CD14-positive monocyte (primary cell): Measurements from ENCODE around the gene SH3BP4. TPM values are rescaled to one million over a fixed set of nuclear protein-coding genes. Genes with fewer than 3 reads are reported as not detected.

Source experiments
- DNase-seq, 3 donors: peaks; one replicate each; pipeline ENCODE4 v3.0.0-alpha.2; 2011 to 2022
- H2AFZ ChIP-seq: 2 replicates; pipeline ENCODE4 v1.6.0; 2012; ENCODE audit warnings: mild to moderate bottlenecking, low read depth, low read length, inconsistent platforms; ENCODE audit not compliant: insufficient read depth, poor library complexity, severe bottlenecking
- H3K27ac ChIP-seq, 2 donors: 1 replicate in 1 of 2; 2 replicates in 1 of 2; pipeline ENCODE4 v1.5.1; 2012 to 2013; ENCODE audit warnings: low read length in 2 of 2, control low read depth in 1 of 2, inconsistent platforms in 1 of 2, low read depth in 1 of 2, mild to moderate bottlenecking in 1 of 2
- H3K27me3 ChIP-seq, 2 donors: one replicate each; pipeline versions ENCODE4 v1.6.0 to v1.6.1; 2011 to 2013; ENCODE audit warnings: low read length in 2 of 2; ENCODE audit not compliant: control insufficient read depth in 2 of 2, insufficient read depth in 2 of 2
- H3K36me3 ChIP-seq, 2 donors: replicated peaks in 1 of 2; 1 replicate in 1 of 2; 2 replicates in 1 of 2; pipeline versions ENCODE4 v1.5.1 to v1.6.1; 2012 to 2013; ENCODE audit warnings: low read length in 2 of 2, control low read depth in 1 of 2, inconsistent platforms in 1 of 2, mild to moderate bottlenecking in 1 of 2; ENCODE audit not compliant: insufficient read depth in 2 of 2, control insufficient read depth in 1 of 2
- H3K4me1 ChIP-seq, 2 donors: 1 replicate in 1 of 2; 2 replicates in 1 of 2; pipeline versions ENCODE4 v1.5.1 to v1.6.1; 2012 to 2013; ENCODE audit warnings: low read length in 2 of 2, control low read depth in 1 of 2, inconsistent platforms in 1 of 2, mild to moderate bottlenecking in 1 of 2, moderate library complexity in 1 of 2; ENCODE audit not compliant: insufficient read depth in 2 of 2, control insufficient read depth in 1 of 2
- H3K4me2 ChIP-seq: replicated peaks from 2 replicates; pipeline ENCODE3; 2012; ENCODE audit warnings: low read length, moderate library complexity, mild to moderate bottlenecking; ENCODE audit not compliant: poor library complexity, severe bottlenecking; ENCODE audit errors: extremely low read depth
- H3K4me3 ChIP-seq, 3 experiments: fragments of 200-600 bp in 1 of 3; sonication (generic) in 1 of 3; replicated peaks in 1 of 3; 1 replicate in 2 of 3; 2 replicates in 1 of 3; pipeline ENCODE4 v1.5.1; 2011 to 2013; ENCODE audit warnings: low read length in 3 of 3, mild to moderate bottlenecking in 3 of 3, control low read depth in 2 of 3, low read depth in 2 of 3, inconsistent platforms in 1 of 3, moderate library complexity in 1 of 3
- H3K79me2 ChIP-seq: 2 replicates; pipeline ENCODE4 v1.6.0; 2012; ENCODE audit warnings: mild to moderate bottlenecking, control low read depth, inconsistent platforms, low read length, moderate library complexity; ENCODE audit not compliant: insufficient read depth
- H3K9ac ChIP-seq: 2 replicates; pipeline ENCODE4 v1.6.0; 2017; ENCODE audit warnings: low read length, mild to moderate bottlenecking; ENCODE audit not compliant: insufficient read depth, poor library complexity, severe bottlenecking
- H3K9me3 ChIP-seq, 2 donors: replicated peaks in 1 of 2; 1 replicate in 1 of 2; 2 replicates in 1 of 2; pipeline versions ENCODE4 v1.5.1 to v1.6.1; 2012 to 2013; ENCODE audit warnings: low read length in 2 of 2, control low read depth in 1 of 2; ENCODE audit not compliant: control insufficient read depth in 1 of 2, insufficient read depth in 1 of 2
- H4K20me1 ChIP-seq: 2 replicates; pipeline ENCODE4 v1.6.0; 2012; ENCODE audit warnings: mild to moderate bottlenecking, low read length, control low read depth, moderate library complexity; ENCODE audit not compliant: insufficient read depth
- H3K27ac Mint-ChIP-seq, 7 donors: one replicate each; pipeline ENCODE4 v1.8.0; 2020; ENCODE audit warnings: mild to moderate bottlenecking in 7 of 7, mixed read lengths in 7 of 7, moderate library complexity in 6 of 7, inconsistent platforms in 2 of 7
- H3K27me3 Mint-ChIP-seq, 3 donors: one replicate each; pipeline ENCODE4 v1.8.0; 2021 to 2022; ENCODE audit warnings: low read depth in 3 of 3, mild to moderate bottlenecking in 3 of 3, mixed read lengths in 3 of 3, moderate library complexity in 3 of 3, inconsistent platforms in 1 of 3
- H3K36me3 Mint-ChIP-seq, 2 donors: one replicate each; pipeline ENCODE4 v1.8.0; 2020; ENCODE audit warnings: mixed read lengths in 2 of 2, inconsistent platforms in 1 of 2, mild to moderate bottlenecking in 1 of 2
- H3K4me1 Mint-ChIP-seq: one replicate; pipeline ENCODE4 v1.8.0; 2020; ENCODE audit warnings: mild to moderate bottlenecking, mixed read lengths
- H3K4me3 Mint-ChIP-seq, 2 donors: one replicate each; pipeline ENCODE4 v1.8.0; 2020; ENCODE audit warnings: mild to moderate bottlenecking in 2 of 2, mixed read lengths in 2 of 2, moderate library complexity in 1 of 2
- H3K9me3 Mint-ChIP-seq, 7 donors: one replicate each; pipeline ENCODE4 v1.8.0; 2020 to 2022; ENCODE audit warnings: mixed read lengths in 7 of 7, mild to moderate bottlenecking in 6 of 7, moderate library complexity in 6 of 7, inconsistent platforms in 2 of 7
- WGBS: methylation state at CpG from one replicate; pipeline ENCODE4 v1.1.5; 2013; ENCODE audit warnings: missing lambda C conversion rate; ENCODE audit not compliant: insufficient coverage; 5-methylcytosine and 5-hydroxymethylcytosine counted together
- intact Hi-C, 2 donors: fragments of 100-400 bp; cut with micrococcal nuclease; formaldehyde crosslinking; loops; one replicate each; pipeline versions ENCODE4 v1.15.0 to v1.15.1; 2023
- polyA plus RNA-seq, 3 donors: library from polyadenylated mRNA; depleted of rRNA in 1 of 3; unstranded in 2 of 3; stranded (reverse) in 1 of 3; fragments of 300-500 nt in 2 of 3; fragments of >200 nt in 1 of 3; fragmentation: Illumina TruSeq in 2 of 3; gene quantifications; 1 replicate in 2 of 3; 2 replicates in 1 of 3; pipeline ENCODE4 v1.2.3, GENCODE V29; 2012 to 2021
- TF ChIP-seq, protein P1 (sequence below): fragments of 200-600 bp; IDR thresholded peaks from one replicate; pipeline ENCODE4 v1.8.0; 2022; ENCODE audit warnings: antibody characterized with exemption, mild to moderate bottlenecking

SH3BP4 gene
- polyA plus RNA-seq, 3 donors = 0.66 to 1.6 (median 1.3) TPM

DNA sequence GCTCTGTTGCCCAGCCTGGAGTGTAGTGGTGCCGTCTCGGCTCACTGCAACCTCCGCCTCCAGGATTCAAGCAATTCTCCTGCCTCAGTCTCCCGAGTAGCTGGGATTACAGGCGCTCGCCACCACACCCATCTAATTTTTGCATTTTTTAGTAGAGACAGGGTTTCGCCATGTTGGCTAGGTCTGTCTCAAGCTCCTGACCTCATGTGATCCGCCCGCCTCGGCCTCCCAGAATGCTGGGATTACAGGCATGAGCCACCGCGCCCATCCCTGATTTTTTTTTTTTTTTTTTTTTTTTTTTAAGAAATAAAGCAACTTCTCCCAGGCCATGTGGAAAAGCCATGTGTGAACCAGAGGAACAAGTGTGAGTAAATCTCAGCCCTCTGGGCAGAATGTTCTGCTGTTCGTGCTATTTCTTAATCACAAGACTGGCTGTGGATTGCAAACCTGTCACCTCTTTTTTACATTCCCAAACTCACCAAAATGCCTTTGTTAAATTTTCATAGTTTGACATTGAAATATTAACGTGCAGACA lies 6.4 kb upstream of the SH3BP4 start:
- no peak overlapping the region for H3K4me3 ChIP-seq
- TF ChIP-seq, protein P1, sequence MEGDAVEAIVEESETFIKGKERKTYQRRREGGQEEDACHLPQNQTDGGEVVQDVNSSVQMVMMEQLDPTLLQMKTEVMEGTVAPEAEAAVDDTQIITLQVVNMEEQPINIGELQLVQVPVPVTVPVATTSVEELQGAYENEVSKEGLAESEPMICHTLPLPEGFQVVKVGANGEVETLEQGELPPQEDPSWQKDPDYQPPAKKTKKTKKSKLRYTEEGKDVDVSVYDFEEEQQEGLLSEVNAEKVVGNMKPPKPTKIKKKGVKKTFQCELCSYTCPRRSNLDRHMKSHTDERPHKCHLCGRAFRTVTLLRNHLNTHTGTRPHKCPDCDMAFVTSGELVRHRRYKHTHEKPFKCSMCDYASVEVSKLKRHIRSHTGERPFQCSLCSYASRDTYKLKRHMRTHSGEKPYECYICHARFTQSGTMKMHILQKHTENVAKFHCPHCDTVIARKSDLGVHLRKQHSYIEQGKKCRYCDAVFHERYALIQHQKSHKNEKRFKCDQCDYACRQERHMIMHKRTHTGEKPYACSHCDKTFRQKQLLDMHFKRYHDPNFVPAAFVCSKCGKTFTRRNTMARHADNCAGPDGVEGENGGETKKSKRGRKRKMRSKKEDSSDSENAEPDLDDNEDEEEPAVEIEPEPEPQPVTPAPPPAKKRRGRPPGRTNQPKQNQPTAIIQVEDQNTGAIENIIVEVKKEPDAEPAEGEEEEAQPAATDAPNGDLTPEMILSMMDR = no peak
- Mint-ChIP-seq H3K4me3 (no peak overlapping the region), H3K36me3 (peaks cover 2 to 3% of the 10 kb centered on the region in 2 donors), H3K9me3 (peaks cover 0 to 11% (median 6%) of the 10 kb centered on the region in 7 donors), H3K27ac (no peak overlapping the region), H3K27me3 (peaks cover 35 to 47% (median 38%) of the 10 kb centered on the region in 3 donors), H3K4me1 (peaks cover 1% of the 10 kb centered on the region)
- no peaks in the 10 kb centered on the region for H3K36me3 ChIP-seq
- no peaks in the 10 kb centered on the region for H4K20me1 ChIP-seq
- H3K27ac ChIP-seq = no peak overlapping the region
- H2AFZ ChIP-seq = no peak overlapping the region
- 70% methylated on average over 4 of the region's 14 CpGs for WGBS
- no peak overlapping the region for H3K9ac ChIP-seq
- no peaks in the 10 kb centered on the region for H3K4me1 ChIP-seq
- no peak for DNase-seq
- H3K27me3 ChIP-seq = peaks cover 14 to 19% of the 10 kb centered on the region in 2 donors
- no peaks in the 10 kb centered on the region for H3K79me2 ChIP-seq
- intact Hi-C loops = no loop called here
- H3K4me2 ChIP-seq = no peak overlapping the region
- H3K9me3 ChIP-seq = peaks cover 0 to 7% of the 10 kb centered on the region in 2 donors

GRCh38 chr2:234947556-234947955 lies 4.3 kb upstream of the SH3BP4 start:
- Histone ChIP-seq H4K20me1 (no peaks in the 10 kb centered on the region), H3K4me2 (no peak overlapping the region), H3K9ac (no peak overlapping the region), H3K36me3 (no peaks in the 10 kb centered on the region), H3K27ac (no peak overlapping the region), H3K27me3 (peaks cover 22 to 31% of the 10 kb centered on the region in 2 donors), H3K9me3 (peaks cover 0 to 7% of the 10 kb centered on the region in 2 donors), H3K4me3 (no peak overlapping the region), H3K4me1 (peaks cover 9 to 16% of the 10 kb centered on the region in 2 donors), H3K79me2 (no peaks in the 10 kb centered on the region), H2AFZ (no peak overlapping the region)
- peaks cover 42 to 52% (median 45%) of the 10 kb centered on the region in 3 donors for H3K27me3 Mint-ChIP-seq
- intact Hi-C loops = no loop called here
- DNase-seq = no peak
- H3K4me3 Mint-ChIP-seq = no peak overlapping the region
- TF ChIP-seq, protein P1 = no peak
- no peak overlapping the region for H3K27ac Mint-ChIP-seq
- peaks cover 12% of the 10 kb centered on the region for H3K4me1 Mint-ChIP-seq
- WGBS = 100% methylated on average over 3 of the region's 3 CpGs
- H3K9me3 Mint-ChIP-seq = peaks cover 0 to 17% (median 7%) of the 10 kb centered on the region in 7 donors
- H3K36me3 Mint-ChIP-seq = peaks cover 7 to 8% of the 10 kb centered on the region in 2 donors
